NCI-H460 (cell line): ENCODE measurements around the gene AGO1. TPM values are rescaled to one million over a fixed set of nuclear protein-coding genes. Genes with fewer than 3 reads are reported as not detected.

Source experiments
- DNase-seq: peaks from one replicate; pipeline ENCODE4 v3.0.0-alpha.2; 2016; ENCODE audit warnings: low read depth; ENCODE audit errors: extremely low read depth
- polyA plus RNA-seq: library from polyadenylated mRNA; depleted of rRNA; stranded (reverse); fragments of >200 nt; gene quantifications from 2 replicates; pipeline ENCODE4 v1.2.3, GENCODE V29; 2014; cell fraction: nucleus; rRNA removed
- total RNA-seq: library from RNA; depleted of rRNA; stranded (reverse); fragments of >200 nt; shearing (Covaris generic); gene quantifications from 2 replicates; pipeline ENCODE4 v1.2.3, GENCODE V29; 2014; rRNA removed

AGO1 gene
- 6.7 TPM in 2 replicates for total RNA-seq
- polyA plus RNA-seq = 3.7 and 5.2 TPM in 2 replicates

- peak; percentile 86 for DNase-seq
Measured at GRCh38 chr1:35882945-35883634, at the start of gene AGO1. AGO1 (plus strand) TSS chr1:35883209; CDS start chr1:35883422, 213 bp downstream.

GRCh38 chr1:35833395-35833794 is 49.6 kb upstream of the AGO1 start:
- DNase-seq = no peak

- no peak for DNase-seq
Measured at GRCh38 chr1:35834218-35834617, 48.8 kb upstream of the AGO1 start.

GRCh38 chr1:35835398-35835797 is 47.6 kb upstream of the AGO1 start:
- no peak for DNase-seq

GRCh38 chr1:35836734-35837133 is 46.3 kb upstream of the AGO1 start:
- no peak for DNase-seq

- DNase-seq = no peak
Measured at GRCh38 chr1:35838693-35839245, 44.2 kb upstream of the AGO1 start.

- no peak for DNase-seq
Measured at GRCh38 chr1:35844826-35845225, 38.2 kb upstream of the AGO1 start.

- no peak for DNase-seq
Measured at GRCh38 chr1:35845766-35846165, 37.2 kb upstream of the AGO1 start.

GRCh38 chr1:35847935-35848565 is 35.0 kb upstream of the AGO1 start:
- DNase-seq = no peak

GRCh38 chr1:35850051-35850450 is 33.0 kb upstream of the AGO1 start:
- no peak for DNase-seq

- no peak for DNase-seq
Measured at GRCh38 chr1:35850716-35851115, 32.3 kb upstream of the AGO1 start.

- no peak for DNase-seq
Measured at GRCh38 chr1:35851132-35851869, 31.7 kb upstream of the AGO1 start.

GRCh38 chr1:35852241-35852640 is 30.8 kb upstream of the AGO1 start:
- DNase-seq = no peak

- no peak for DNase-seq
Measured at GRCh38 chr1:35854989-35855700, 27.9 kb upstream of the AGO1 start.

- DNase-seq = no peak
Measured at GRCh38 chr1:35856964-35857363, 26.0 kb upstream of the AGO1 start.

GRCh38 chr1:35857830-35858229 is 25.2 kb upstream of the AGO1 start:
- DNase-seq = peak; percentile 4

GRCh38 chr1:35860696-35861095 is 22.3 kb upstream of the AGO1 start:
- no peak for DNase-seq

GRCh38 chr1:35863136-35863535 is 19.9 kb upstream of the AGO1 start:
- DNase-seq = no peak

GRCh38 chr1:35863881-35864625 is 19.0 kb upstream of the AGO1 start:
- no peak for DNase-seq

GRCh38 chr1:35864813-35865212 is 18.2 kb upstream of the AGO1 start:
- no peak for DNase-seq
